Metanephros (tissue), 1 donor: ENCODE data around the gene CYSLTR1. TPM values are rescaled to one million over a fixed set of nuclear protein-coding genes. Genes with fewer than 3 reads are reported as not detected.

Experiments
- total RNA-seq: library from RNA; depleted of rRNA; stranded (reverse); fragments of >200 nt; gene quantifications from one replicate; pipeline ENCODE4 v1.2.3, GENCODE V29; 2014

The CYSLTR1 gene
- 3.0 TPM for total RNA-seq

GRCh38 chrX:78327370-78328086, at the start of gene CYSLTR1:
CYSLTR1 (minus strand) TSS chrX:78327611; CDS start chrX:78273746, 53,865 bp downstream.

Other genes with a start within 250 kb of the CYSLTR1 start
- 179 TPM for gene PGK1, start 223.4 kb downstream of the CYSLTR1 start, total RNA-seq
- gene TAF9B, start 188.0 kb downstream of the CYSLTR1 start, total RNA-seq = 21.4 TPM